ENCODE results near the gene HAUS5.

HAUS5 gene

GRCh38 chr19:35643255-35644205 is 31.0 kb downstream of the HAUS5 start:
- H3K4me3 ChIP-seq (ENCODE audit: low read depth, low read length) = peak overlapping the region; percentile 59
- TF ChIP-seq, protein P1, sequence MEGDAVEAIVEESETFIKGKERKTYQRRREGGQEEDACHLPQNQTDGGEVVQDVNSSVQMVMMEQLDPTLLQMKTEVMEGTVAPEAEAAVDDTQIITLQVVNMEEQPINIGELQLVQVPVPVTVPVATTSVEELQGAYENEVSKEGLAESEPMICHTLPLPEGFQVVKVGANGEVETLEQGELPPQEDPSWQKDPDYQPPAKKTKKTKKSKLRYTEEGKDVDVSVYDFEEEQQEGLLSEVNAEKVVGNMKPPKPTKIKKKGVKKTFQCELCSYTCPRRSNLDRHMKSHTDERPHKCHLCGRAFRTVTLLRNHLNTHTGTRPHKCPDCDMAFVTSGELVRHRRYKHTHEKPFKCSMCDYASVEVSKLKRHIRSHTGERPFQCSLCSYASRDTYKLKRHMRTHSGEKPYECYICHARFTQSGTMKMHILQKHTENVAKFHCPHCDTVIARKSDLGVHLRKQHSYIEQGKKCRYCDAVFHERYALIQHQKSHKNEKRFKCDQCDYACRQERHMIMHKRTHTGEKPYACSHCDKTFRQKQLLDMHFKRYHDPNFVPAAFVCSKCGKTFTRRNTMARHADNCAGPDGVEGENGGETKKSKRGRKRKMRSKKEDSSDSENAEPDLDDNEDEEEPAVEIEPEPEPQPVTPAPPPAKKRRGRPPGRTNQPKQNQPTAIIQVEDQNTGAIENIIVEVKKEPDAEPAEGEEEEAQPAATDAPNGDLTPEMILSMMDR (IDR thresholded peaks at IDR 0.05; ENCODE audit: low read depth, low read length) = no peak

DNA sequence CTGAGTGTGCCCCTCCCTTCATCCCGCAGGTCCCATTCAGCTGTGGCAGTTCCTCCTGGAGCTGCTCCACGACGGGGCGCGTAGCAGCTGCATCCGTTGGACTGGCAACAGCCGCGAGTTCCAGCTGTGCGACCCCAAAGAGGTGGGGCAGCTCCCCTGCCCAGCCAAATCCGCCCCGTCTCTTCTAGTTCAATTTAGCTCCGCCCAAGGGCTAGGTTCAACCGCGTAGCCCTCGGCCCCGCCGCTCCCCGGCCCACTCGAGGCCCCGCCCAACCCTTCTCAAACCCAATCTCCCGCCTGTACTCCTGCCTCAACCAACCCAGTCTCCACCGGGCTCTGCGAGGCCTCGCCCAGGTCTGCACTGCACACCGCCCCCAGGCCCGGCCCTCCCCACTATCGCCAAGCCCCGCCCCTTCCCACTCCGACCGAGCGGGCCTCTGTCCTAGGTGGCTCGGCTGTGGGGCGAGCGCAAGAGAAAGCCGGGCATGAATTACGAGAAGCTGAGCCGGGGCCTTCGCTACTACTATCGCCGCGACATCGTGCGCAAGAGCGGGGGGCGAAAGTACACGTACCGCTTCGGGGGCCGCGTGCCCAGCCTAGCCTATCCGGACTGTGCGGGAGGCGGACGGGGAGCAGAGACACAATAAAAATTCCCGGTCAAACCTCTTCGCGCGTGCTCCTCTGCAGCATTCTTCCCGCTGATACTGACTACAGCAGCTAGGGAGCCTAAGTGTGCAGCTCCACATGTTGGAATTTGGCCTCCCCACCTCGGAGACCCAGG is 31.9 kb downstream of the HAUS5 start:
- TF ChIP-seq, protein P1 (IDR thresholded peaks at IDR 0.05; ENCODE audit: low read depth, low read length) = no peak
- H3K4me3 ChIP-seq (ENCODE audit: low read depth, low read length) = peak overlapping the region; percentile 59

GRCh38 chr19:35644987-35645679 is 32.6 kb downstream of the HAUS5 start:
- TF ChIP-seq, protein P1 (IDR thresholded peaks at IDR 0.05; ENCODE audit: low read depth, low read length) = no peak
- H3K4me3 ChIP-seq (ENCODE audit: low read depth, low read length) = peak overlapping the region; percentile 59

DNA sequence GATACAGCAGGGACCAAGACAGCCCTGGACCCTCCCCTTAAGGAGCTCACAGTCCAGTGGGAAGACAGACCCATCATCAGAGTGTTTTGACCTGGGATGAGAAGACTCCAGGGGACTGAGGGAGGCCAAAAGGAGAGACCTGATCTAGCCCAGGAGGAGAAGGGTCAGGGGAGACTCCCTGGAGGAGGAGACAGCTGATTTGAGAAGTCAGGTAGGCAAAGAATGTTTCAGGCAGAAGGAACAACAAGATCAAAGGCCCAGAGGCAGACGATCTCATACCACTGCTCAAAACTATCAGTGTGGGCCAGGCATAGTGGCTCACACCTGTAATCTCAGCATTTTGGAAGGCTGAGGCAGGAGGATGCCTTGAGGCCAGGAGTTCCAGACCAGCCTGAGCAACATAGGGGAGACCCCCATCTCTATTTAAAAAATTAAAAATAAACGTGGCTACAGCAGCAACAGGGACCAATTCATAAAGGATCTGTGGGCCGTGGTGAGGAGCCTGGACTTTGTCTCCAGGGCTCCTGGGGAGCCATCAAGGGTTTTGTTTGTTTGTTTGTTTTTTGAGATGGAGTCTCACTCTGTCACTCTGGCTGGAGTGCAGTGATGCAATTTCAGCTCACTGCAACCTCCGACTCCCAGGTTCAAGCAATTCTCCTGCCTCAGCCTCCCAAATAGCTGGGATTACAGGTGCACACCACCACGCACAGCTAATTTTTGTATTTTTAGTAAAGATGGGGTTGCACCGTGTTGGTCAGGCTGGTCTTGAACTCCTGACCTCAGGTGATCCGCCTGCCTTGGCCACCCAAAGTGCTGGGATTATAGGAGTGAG is 33.4 kb downstream of the HAUS5 start:
- H3K4me3 ChIP-seq (ENCODE audit: low read depth, low read length) = no peak overlapping the region
- TF ChIP-seq, protein P1 (IDR thresholded peaks at IDR 0.05; ENCODE audit: low read depth, low read length) = no peak

- TF ChIP-seq, protein P1 (IDR thresholded peaks at IDR 0.05; ENCODE audit: low read depth, low read length) = no peak
Measured at GRCh38 chr19:35648017-35648961, 35.8 kb downstream of the HAUS5 start, which contains the start of gene COX6B1. Gene COX6B1, plus strand, starts transcription at chr19:35648323. Its CDS starts 2,921 bp downstream, at chr19:35651244.

More at GRCh38 chr19:35648017-35648961, 35.8 kb downstream of the HAUS5 start, which contains the start of gene COX6B1:
- H3K4me3 ChIP-seq (ENCODE audit: low read depth, low read length) = peak within 1 kb of the TSS; percentile 90

Data from WI38 (cell line).